Measurements from ENCODE around the gene KRT20. TPM values are rescaled to one million over a fixed set of nuclear protein-coding genes. Genes with fewer than 3 reads are reported as not detected.
"Not testable (repeated sequence)": the region's sequence is repeated elsewhere in the genome, so short reads cannot be mapped to it uniquely, and the experiment has no call there.

KRT20 gene, protein sequence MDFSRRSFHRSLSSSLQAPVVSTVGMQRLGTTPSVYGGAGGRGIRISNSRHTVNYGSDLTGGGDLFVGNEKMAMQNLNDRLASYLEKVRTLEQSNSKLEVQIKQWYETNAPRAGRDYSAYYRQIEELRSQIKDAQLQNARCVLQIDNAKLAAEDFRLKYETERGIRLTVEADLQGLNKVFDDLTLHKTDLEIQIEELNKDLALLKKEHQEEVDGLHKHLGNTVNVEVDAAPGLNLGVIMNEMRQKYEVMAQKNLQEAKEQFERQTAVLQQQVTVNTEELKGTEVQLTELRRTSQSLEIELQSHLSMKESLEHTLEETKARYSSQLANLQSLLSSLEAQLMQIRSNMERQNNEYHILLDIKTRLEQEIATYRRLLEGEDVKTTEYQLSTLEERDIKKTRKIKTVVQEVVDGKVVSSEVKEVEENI
- total RNA-seq, result not detected

DNA sequence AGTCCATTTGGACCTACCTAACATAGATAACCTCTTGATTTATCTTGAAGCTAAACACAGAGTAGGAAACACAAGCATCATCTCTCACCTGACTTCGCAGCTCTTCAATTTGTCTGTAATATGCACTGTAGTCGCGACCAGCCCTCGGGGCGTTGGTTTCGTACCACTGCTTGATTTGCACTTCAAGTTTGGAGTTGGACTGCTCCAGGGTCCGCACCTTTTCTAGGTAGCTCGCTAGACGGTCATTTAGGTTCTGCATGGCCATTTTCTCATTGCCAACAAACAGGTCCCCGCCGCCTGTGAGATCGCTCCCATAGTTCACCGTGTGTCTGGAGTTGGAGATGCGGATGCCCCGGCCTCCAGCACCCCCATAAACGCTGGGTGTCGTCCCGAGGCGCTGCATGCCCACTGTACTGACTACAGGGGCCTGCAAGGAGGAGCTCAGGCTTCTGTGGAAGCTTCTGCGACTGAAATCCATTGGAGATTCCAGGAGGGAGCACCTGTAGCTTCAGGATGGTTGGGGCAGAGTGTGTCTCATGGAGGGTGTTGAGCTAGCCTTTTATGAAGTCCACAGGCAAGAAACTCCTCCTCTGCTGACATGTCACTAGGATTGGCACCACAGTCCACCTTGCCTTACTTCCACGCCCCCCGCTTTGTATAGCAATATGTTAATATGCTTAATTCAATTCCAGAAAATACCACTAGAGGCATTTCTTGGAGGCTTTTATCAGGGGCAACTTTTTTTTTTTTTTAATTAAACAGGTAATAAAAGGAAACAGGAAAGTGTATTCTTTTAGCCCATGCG lies at the start of gene KRT20:
Gene KRT20, minus strand, starts transcription at position 535 of the 805 bp plus-strand sequence. Its CDS starts 57 bp downstream, at position 478.
- no peak for DNase-seq

DNA sequence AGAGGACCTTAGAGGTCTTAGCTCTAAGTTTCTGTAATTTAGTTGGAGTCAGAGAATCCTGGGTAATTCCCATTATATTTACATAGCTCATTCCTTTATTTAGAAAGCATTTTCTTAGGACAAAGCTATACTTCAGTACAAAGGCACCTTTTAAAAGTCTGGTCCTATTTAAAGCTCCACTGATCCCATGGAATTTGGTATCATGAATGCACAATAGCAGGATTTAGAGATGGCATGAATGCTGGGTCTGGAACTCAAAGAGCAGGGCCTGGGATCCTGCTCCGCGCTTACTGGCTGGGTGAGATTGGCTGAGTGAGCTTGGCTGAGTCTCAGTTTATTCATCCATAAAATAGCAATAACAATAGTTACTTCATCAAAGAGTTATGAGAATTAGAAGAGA lies 47.6 kb upstream of the KRT20 start:
- no peak for DNase-seq

DNA sequence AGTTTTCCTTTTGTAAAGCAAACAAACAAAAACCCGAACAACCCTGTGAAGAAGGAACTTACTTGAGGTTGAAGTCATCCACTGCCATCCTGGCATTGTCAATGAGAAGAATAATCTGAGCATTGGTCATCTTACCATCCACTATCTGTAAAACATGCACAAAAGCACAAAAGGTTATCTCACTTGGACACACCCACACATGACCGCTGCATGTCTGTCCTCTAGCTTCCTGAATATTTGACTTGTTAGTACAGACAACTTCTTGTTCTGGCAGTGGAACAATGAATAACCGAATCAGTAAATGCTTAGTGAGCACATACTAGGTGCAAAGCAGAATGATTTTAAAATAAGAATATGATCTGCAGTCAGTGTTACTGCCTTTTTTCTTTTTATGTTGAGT lies 46.3 kb upstream of the KRT20 start:
- DNase-seq, result no peak

DNA sequence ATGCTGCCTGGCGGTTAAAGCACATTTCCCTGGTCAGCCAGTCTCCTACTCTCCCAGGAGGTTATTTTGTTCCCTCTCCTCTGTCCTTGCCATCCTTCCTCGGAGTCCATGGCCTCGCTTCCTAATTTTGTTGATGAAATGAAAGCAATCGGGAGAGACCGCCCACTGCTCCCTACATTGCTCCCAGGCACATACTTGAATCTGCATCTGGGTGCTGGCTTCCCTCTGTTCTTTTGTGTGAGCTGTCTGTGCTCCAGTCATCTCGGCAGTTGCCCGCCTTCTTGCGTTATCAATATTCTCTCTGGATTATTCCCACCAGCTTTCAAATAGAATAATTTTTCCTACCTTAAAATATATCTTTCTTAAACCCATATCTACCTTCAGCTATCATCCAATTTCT lies 41.3 kb upstream of the KRT20 start:
- DNase-seq, result no peak

DNA sequence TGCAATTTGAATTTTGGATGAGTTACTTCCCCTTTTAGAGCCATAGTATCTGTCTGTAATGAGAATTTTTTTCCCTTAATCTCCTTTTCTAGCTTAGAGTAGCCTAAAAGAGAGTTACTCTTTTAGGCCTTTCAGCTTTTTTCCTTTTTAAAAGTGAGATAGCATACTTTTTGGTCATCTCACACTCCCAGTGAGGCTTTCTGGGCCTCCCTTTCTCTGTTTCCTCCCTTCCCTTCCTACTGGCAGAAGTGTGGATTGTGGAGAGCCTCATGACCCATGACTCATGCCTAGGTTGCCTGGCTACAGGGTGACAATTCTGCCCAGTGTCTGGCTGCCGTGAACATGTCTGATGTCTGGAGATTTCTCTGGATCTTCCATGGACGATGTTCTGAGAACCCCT lies 37.2 kb upstream of the KRT20 start:
- no peak for DNase-seq

DNA sequence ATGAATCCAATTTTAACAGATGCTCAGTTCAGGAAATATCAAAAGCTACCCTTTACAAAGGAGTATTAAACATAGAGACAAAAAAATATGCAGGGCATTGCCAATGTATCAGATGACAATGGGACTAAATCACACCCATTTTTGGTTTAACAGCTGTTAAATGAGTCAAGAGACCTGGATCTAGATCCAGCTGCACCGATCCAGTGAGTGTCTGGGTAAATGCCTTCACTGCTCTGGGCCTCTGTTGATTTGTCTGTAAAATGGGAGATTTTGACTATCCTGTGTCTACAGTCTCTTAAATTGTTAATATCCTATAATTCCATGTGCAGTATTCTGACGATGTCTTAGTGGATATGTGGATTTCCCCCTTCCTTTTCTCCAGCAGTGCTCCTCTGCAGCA lies 36.0 kb upstream of the KRT20 start:
- DNase-seq, result no peak

DNA sequence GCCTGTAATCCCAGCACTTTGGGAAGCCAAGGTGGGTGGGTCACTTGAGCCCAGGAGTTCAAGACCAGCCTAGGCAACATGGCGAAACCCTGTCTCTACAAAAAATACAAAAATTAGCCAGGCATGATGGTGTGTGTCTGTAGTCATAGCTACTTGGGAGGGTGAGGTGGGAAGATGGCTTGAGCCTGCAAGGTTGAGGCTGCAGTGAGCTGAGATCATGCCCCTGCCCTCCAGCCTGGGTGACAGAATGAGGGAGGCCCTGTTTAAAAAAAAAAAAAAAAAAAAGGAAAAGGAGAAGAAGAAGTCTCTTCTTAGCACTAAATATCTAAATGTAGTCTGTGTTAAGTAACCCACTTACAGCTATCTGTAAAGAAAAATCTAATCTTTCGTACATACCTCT lies 32.1 kb upstream of the KRT20 start:
- not testable (repeated sequence) for DNase-seq

DNA sequence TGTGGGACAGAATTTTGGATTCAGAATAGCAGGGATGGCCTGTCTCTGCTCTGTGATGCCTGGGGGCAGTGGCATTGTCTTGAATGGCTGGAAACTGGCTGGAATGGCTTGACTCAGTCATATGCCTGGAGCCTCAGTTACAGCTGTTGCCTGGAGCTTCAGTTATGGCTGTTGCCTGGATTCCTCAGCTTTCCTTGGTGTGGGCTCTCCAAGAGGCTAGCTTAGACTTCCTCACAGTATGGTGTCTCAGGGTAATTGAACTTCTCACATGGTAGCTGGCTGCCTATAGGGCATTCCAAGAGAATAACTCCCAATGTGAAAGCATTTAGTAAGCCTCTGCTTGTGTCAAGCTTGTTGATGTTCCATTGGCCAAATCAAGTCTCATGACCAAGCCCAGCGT lies 31.3 kb upstream of the KRT20 start:
- no peak for DNase-seq

DNA sequence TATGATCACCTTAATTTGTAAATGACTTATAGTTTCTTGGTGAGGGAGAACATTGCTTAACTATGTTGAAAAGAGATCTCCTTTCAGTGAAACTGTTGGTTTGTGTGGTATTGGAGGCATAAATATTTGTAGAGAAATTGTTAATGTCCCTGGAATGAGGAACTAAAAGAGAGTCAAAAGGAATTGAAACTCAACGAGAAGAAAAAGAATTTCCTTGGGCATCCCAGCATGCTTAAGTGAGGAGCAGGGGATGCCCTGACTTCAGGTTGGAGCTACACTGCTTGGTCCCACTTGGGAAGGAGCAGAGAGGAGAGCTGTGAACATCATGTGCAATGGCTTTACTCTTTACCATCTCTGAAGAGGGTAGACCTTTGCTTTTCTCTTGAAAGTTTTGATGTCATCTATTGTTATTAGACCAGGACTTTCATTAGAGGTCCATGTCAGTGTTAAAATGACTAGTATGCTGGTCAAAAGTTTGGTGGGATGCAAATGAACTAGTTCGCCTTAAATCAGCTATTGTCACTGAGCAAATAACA lies 30.7 kb upstream of the KRT20 start:
- no peak for DNase-seq

DNA sequence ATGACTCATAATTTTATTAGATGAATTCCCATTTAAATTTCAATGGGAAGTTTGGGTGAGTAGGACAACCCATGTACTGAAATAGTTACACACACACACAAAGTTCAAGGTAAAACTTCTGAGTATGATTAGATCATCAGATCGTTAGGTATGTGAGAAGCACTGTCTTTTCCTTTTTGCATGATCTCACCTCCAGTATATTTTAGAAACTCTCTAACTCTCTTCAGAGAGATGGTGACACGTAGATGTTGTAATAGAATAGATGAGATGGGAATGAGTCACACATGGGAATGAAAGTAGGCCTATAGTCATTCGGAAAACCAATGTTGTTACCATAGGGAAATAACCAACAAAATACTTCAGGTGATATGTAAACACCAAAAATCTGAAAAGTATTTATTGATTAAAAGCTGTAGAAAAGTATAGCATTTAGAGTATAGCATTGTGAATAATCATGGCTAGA lies 30.2 kb upstream of the KRT20 start:
- no peak for DNase-seq

DNA sequence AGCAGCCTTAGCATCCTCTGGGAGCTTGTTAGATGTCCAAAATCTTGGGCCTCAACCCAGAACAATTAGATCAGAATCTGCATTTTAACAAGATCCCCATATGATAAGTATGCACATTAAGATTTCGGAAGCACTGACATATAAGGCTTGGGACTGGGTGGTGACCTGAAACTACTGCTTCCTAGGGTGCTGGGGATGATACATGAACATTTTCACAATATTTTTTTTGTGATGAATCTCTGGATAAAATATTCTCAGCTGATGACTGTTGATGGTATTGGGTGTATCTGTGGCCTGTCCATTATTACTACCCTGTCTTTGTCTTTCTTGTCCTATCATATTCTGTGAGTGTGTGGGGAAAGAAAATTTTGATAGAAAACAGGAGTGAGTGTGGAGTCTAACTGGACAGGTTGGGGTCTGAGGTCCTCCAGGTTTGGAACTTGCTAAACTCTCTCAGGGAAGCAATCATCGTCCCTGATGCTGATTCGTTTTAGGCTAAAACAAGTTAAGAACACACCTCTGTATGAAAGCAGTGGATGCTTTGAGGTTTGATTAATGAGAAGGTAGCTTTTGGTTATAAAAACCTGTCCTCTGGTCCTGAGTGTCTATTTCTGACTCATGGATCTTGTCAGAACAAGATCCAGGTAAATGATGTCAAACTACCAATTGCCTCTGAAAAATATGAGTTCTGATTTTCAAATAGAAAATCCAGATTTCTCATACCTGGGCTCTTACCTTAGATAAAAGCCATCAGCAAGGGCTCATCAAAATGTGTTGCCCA lies 29.2 kb upstream of the KRT20 start:
- DNase-seq, result no peak

DNA sequence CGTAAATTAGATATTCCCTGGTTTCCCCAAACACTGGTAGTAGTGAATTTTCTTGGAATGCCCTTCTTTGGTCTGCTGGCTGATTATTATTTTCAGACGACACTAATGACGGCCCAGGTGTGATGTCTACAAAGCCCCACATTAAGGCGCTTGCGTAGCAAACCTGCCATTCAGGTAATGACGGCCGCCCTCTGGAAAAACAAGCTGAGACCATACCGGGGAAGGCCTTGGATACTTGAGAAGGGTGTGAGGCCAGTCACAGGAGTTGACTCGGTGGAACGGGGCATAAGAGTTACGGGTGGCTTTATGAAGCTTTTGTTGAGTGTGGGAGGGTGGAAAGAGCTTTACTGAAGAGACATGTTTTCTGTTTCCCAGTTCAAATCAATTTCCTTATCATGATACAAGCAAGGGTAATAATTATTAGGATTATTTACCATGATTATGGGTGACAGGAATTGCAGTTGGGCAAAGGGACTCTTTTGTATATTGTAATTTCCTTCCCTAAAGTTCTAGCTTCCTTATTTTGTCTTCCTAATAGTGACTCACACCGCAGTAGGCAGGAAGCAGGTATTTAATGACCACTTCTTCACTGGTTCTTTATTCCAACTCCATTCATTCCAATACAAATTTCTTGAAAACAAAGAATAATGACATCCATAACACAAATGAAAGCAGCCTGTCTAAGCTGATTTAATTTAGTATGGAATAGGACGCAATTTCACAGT lies 27.6 kb upstream of the KRT20 start:
- no peak for DNase-seq

DNA sequence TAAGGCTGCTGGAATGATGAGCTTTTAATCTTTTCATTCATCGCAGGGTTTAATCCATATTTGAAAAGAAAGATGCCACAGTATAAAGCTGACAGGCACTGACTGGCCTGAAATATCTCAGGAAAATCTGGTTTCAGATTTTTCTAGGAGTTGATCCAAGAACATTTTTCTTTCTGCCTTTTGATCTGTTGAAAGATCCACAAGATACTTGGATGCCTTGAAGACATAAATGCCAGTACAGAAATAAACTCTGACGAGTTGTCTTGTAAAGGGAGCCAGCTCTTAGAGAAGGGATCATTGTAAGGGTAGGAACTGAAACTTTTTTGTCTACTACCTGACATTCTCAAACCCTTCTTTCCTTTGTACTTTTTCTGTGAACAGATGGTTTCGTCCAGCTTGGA lies 25.4 kb upstream of the KRT20 start:
- no peak for DNase-seq

DNA sequence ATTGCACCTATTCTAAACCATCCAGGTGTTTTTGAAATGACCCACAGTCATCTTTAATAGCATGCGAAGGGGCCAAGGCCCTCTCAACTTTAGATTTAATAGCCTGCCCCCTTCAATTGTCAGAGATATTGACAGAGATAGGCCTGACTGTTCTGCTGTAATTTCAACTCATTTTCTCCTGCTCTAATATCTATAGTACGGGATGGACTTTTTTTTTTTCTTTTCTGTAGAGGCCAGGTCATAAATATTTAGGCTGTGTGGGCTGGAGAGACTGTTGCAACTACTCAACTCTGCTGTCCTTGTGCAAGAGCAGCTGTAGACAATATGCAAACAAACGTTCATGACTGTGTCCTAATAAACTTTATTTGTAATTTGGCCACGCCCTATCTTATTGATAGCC lies 24.7 kb upstream of the KRT20 start:
- DNase-seq, result no peak

DNA sequence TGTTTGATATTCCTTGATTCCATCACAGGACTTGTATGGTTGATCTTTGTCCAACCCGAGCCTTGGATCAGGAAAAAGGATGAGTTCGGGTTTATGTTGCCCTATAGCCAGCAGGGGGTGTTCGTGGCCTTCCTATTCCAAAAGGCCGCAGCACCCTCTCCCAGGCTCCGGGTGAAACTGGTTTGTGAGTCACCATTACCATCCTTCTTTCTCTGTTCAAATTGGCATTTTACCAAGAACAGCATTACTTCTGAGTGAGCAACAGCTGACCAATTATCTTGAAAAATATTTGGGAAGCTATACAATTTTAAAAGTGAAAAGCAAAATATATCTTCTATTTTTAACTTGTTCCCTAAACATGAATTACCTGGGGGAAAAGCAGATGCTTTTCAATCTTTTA lies 24.3 kb upstream of the KRT20 start:
- peak; percentile 60 for DNase-seq

DNA sequence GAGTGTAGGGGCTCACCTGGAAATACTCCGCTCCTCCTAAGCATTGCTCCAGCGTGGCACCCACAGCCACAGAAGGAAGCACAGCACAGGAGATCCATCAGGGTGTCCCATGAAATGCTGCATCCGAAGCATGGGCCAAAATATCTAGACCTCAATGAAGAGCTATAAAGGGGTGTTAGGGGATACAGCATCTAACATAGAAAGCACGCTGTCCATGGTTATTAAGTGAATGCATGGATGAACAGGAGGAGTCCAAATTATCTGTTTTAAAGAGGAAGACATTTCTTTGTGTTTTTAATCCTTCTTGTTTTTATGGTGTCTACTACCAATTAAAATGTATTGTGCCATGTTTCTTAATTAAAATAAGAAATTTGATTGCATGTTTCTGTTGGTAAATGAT lies 21.6 kb upstream of the KRT20 start:
- DNase-seq, result no peak

DNA sequence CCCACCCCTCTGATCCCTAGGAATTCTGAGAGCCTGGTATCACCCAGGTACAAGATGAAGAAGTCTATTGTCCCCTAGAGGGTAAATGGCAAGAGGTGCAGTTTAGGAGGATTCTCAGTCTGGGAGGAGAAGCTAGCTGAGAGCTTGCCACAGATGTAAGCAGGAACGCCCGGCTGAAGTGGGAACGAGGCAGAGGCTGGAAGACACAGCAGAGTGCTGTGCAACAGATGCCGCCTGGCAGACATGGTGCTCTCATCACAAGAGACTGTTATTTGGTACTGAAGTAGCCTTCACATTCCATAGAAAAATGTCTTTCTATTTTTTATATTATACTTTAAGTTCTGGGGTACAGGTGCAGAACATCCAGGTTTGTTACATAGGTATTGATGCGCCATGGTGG lies 20.3 kb upstream of the KRT20 start:
- no peak for DNase-seq

DNA sequence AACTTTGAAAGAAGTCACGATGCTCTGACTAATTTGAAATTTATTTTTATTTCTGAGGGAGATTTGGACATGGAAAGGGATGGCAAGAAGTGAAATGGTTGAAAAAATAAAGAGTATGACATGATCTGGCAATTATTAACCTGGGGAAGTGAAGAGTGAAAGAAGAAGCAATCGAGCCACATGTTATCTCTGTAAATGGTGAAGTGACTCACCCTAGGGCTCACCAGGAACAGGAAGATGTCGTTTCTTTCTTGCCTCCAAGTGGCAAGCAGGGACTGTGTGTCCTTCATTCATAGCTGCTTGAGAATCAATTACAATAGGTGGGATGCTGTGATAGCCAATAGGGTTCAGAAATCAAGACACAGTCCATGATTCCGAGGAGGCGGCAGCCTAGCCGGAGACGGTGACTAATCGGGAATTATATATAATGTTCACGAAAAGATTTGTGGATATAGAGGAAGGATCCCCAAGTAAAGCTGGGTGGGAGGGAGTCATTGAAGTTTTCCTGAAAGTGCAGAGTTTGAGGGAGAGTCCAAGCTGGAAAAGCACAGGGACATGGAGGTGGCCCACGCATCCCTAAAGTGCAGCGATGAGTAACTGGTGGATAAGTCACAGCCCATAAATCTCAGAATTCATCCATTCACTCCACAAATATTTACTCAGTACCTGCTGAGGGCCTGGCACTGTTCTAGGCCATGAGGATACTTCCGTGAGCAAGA lies 18.2 kb upstream of the KRT20 start:
- DNase-seq, result no peak

DNA sequence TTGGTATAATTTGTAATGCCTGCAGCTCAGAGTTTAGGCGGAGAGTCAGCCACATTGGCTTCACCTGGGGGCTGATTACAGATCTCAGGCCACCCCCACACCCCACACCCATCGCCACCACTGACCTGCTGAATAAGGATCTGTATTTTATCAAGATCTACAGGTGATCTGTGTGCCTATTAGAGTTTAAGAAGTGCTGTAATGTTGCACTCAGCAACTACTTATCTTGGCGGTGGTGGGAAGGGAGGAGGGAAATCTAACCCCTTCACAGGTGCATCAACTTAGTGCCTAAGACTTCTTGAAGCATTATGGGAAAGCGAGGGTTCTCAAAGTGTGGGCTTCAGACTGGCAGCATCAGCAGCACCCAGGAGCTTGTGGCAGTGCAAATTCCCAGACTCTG lies 17.5 kb upstream of the KRT20 start:
- no peak for DNase-seq

DNA sequence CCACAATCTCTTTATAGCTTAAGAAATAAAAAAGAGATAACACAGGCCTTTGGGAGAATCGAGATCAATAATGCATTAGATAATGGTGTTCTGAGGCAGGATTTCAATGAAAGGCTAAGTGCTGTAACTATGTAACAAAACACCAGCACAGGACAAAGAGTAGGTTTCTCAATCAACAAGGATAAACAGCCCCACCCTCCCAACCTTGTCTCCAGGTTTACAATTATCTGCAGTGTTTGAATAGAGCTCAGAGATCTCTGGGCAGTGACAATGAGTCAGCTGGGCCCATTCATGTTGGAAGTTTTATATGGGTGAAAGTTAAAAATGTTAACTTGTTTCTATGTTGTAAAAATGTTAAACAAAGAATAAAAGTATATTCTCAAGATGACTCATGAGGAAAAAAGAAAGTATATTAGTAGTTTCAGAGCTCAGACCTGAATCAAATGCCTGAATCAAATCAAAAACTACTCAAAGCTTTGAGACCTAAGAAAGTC lies 17.0 kb upstream of the KRT20 start:
- no peak for DNase-seq

DNA sequence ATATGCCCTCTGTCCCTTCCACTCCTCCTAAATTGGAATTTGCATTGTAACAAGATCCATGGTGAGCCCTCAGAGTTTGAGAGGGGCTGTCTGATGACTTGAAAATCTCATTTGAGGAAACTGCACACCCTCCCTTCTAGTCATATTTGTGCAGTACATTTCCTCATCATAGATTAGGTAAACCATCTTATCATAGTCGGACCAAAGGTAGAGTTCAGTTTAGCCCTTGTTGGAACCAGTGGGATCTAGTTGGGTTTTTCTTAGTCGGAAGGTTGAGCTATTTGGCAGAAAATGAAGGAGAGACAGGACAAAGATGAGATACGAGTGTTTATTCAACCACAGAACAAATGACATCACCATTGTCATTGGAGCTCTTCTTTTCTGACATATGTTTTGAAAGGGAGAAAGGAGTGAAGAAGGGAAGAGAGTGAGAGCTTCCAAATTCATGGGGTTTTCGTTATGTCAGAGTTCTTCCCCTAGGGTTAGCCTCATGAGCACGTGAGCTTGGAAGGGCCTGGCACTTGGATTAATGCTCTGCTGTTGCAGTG lies 15.8 kb upstream of the KRT20 start:
- no peak for DNase-seq
